Vein endothelial cell (primary cell): Measurements from ENCODE around the gene SPATA33. TPM values are rescaled to one million over a fixed set of nuclear protein-coding genes. Genes with fewer than 3 reads are reported as not detected.

Experiments
- total RNA-seq: library from RNA; depleted of rRNA; stranded (reverse); fragments of >200 nt; gene quantifications from 2 replicates; pipeline ENCODE4 v1.2.3, GENCODE V29; 2012

Gene SPATA33
- 2.9 and 3.7 TPM in 2 replicates for total RNA-seq

DNA sequence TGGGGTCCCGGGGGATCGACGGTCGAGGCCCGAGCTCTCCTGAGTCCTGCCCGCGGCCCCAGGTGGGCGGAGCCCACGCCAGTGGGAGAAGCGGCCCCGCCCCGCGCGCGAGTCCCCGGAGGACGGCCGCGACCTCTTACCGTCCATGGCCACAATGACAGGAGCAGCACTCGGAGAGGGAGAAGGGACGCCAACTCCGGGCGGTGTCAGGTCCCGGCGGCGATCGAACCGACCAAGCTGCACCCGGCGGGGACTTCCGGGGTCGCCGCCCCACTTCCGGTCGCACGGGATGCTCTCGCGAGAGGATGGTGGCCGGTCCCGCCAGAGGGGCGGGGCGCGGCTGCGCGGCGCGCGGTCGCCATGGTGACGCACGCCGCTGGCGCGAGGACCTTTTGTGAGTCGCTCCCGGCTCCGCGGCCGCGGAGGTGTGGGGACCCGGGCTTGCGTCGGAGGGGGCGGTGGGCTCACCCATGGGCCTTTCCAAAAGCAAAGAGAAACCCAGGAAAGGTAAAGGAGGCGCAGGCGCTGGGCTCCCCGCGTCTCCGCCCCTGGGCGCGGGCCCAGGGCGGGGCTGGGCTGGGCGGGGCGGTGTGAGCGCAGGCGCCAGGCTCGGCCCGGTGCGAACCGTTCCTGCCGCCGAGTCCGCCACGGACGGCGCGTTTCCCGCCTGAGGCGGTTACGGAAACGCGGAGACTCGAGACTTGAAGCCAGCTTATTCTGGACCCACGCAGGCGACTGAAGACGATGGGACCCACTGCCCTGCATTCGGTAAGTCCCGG, at the start of gene SPATA33, which contains the start of gene CHMP1A:
SPATA33 (plus strand) TSS at position 395 of the 779 bp plus-strand sequence; CDS start at position 471, 76 bp downstream.
CHMP1A (minus strand) TSS at position 267 of the 779 bp plus-strand sequence; CDS start at position 147, 120 bp downstream.

DNA sequence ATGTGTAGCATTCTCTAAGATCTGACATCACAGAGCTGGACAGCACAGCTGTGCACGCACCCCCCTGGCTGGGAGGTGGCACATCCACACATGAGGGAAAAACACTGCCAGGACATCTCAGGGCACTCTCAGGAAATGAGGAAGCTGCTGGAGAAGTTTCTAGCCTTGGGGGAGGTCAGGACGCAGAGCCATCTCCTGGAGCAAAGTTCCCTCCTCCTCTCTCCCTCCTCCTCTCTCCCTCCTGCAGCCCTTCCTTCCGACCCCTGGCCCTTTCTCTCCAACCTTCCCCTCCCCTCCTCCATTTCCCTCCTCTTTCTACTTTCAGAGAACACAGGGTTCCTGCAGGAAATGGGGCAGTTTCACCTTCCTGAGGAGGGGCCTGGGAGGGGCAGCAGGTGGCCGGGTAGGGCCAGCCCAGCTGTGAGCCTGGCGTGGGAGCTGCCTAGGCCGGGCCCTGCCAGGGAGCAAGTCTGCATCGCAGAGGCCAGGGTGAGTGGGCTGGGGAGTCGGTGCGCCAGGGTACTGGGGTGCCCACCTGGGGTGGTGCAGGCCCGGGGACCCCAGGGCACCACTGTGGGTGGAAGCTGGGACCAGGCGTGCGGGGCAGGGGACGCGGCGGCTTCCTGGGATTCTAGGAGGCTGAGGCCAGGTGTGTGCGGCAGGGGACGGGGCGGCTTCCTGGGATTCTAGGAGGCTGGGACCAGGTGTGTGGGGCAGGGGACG, 44.2 kb upstream of the SPATA33 start, which contains the start of gene DPEP1:
DPEP1 (plus strand) TSS at position 412 of the 723 bp plus-strand sequence. CDS start 16,769 bp downstream, outside the sequence.

DNA sequence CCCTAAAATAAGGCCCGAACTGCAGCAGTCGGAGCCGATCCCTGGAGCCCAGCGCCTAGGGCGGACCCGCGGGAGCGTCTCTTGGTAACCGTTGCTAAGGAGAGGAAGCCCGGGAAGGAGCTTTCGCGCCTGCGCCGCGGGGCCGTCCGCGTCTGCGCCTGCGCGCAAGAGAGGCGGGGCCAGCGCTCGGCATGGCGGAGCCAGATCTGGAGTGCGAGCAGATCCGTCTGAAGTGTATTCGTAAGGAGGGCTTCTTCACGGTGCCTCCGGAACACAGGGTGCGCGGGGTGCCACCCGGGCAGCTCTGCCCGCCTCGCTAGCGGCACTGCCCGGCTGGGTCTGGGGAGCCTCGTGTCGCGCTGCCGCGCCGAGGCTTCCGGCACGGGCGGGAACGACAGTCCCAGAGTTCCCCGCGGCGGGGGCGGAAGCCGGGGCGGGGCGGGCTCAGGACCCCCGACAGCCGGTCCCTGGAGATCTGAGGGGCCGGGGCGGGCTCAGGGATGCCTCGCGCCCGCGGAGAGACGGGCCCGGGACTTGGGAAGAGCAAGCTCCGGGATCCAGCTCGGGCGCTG, 29.0 kb downstream of the SPATA33 start, which contains the start of gene CDK10:
CDK10 (plus strand) TSS at position 170 of the 572 bp plus-strand sequence; CDS start at position 192, 22 bp downstream.

DNA sequence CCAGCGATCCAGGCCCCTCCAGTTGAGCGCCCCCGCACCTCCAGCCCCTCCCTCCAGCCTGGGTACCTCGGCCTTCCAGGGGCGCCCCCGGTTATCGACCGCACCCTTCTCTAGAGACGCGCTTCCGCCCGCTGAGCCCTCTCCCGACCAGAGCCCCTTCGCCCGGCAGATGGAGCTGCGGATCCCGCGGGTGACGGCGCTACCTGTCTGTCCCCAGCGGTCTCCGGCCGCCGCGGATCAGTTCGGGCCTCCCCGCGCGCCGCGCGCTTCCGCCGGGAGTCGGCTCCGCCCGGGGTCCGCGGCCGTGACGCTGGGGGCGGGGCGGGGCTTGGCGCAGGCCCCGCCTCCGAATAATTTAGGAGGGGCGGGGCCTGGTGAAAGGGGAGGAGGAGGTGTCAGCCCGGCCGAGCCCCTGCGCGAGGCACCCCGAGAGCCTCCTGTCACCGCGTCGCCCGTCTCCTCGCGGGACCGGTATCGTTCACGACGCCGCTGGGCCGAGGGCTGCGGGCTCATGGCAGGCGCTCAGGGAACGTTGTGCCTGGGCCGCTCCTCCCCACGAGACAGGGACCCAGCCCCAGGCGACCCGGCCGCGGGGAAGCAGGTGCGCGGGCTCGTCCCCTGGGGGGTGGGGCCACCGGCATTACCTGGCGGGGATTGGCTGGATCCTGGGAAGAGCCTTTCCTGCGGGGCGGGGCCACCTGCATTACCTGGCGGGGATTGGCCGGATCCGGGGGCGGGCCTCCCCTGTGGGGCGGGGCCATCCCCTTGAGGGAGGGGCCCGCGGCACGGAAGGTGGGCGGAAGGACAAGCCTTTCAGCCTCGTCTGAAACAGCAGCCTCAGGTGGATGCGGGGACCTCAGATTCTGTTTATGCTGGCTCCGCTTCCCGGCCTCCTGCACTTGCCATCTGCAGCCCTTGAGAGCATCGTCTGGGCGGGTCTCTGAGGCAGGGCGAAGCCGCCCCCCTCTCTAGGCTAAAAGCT, 44.1 kb downstream of the SPATA33 start, which contains the start of gene SPATA2L:
SPATA2L (minus strand) TSS at position 281 of the 982 bp plus-strand sequence. CDS start 473 bp downstream, outside the sequence.

Other genes with a start within 250 kb of the SPATA33 start
- gene ANKRD11, start 167.3 kb upstream of the SPATA33 start, total RNA-seq: 103 and 105 TPM in 2 replicates
- gene SPG7, start 149.4 kb upstream of the SPATA33 start, total RNA-seq: 126 and 142 TPM in 2 replicates
- gene RPL13, start 97.2 kb upstream of the SPATA33 start, total RNA-seq: 2,457 and 3,062 TPM in 2 replicates
- 2.1 and 7.8 TPM in 2 replicates for gene CPNE7, start 82.1 kb upstream of the SPATA33 start, total RNA-seq
- gene DPEP1, start 44.2 kb upstream of the SPATA33 start, total RNA-seq: 0.10 and 0.33 TPM in 2 replicates
- gene CHMP1A, start 128 bp upstream of the SPATA33 start, total RNA-seq: 123 and 163 TPM in 2 replicates
- 43.4 and 44.2 TPM in 2 replicates for gene CDK10, start 28.9 kb downstream of the SPATA33 start, total RNA-seq
- 22.4 and 25.2 TPM in 2 replicates for gene SPATA2L, start 43.9 kb downstream of the SPATA33 start, total RNA-seq
- 8.0 and 14.7 TPM in 2 replicates for gene VPS9D1, start 63.1 kb downstream of the SPATA33 start, total RNA-seq
- gene ZNF276, start 63.7 kb downstream of the SPATA33 start, total RNA-seq: 24.1 and 27.1 TPM in 2 replicates
- gene FANCA, start 158.8 kb downstream of the SPATA33 start, total RNA-seq: 18.0 and 26.7 TPM in 2 replicates
- gene SPIRE2, start 170.6 kb downstream of the SPATA33 start, total RNA-seq: 0.65 and 1.1 TPM in 2 replicates
- 183 and 223 TPM in 2 replicates for gene TCF25, start 215.8 kb downstream of the SPATA33 start, total RNA-seq